Transverse colon (tissue), 4 donors: ENCODE measurements around the gene CCNB2.

ENCODE experiments used
- EP300 ChIP-seq: sonication (generic); formaldehyde crosslinking; IDR thresholded peaks from one replicate; pipeline ENCODE4 v1.6.1; 2017; ENCODE audit warnings: antibody characterized with exemption, low read depth
- POLR2A ChIP-seq: fragments of 450-650 bp; IDR thresholded peaks from one replicate; pipeline ENCODE4 v1.6.1; 2016; ENCODE audit warnings: antibody characterized with exemption, mild to moderate bottlenecking, moderate library complexity
- POLR2AphosphoS5 ChIP-seq, 3 donors: sonication (generic); formaldehyde crosslinking; IDR thresholded peaks; one replicate each; pipeline ENCODE4 v1.6.1; 2016; ENCODE audit warnings: antibody characterized with exemption in 3 of 3
- TF ChIP-seq, protein P1 (sequence below), 5 experiments: fragments of 200-600 bp in 3 of 5; fragments of 450-650 bp in 2 of 5; sonication (generic) in 3 of 5; IDR thresholded peaks; 1 replicate in 2 of 5; 2 replicates in 3 of 5; pipeline ENCODE4 v1.5.1; 2016 to 2017; ENCODE audit warnings: antibody characterized with exemption in 5 of 5, inconsistent platforms in 3 of 5, mild to moderate bottlenecking in 2 of 5, moderate library complexity in 1 of 5

DNA sequence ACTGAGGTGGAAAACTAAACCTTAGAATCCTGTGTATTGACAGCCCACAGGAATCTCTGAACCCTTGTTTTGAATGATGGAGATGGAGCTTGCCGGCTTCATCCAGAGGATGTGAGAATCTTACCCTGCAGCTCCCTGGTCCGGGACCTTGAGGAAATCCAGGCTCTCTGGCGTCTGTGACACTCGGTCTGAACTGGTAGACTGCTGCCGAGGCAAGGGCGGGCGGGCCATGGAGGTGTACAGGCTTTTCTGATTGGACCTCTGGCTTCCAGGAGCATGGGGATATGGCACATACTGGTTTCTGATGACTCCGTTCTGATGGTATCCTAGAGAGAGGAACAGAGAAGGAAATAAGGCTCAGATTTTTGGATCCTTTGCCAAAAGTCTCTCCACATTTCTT lies 48.5 kb downstream of the CCNB2 start:
- TF ChIP-seq, protein P1, sequence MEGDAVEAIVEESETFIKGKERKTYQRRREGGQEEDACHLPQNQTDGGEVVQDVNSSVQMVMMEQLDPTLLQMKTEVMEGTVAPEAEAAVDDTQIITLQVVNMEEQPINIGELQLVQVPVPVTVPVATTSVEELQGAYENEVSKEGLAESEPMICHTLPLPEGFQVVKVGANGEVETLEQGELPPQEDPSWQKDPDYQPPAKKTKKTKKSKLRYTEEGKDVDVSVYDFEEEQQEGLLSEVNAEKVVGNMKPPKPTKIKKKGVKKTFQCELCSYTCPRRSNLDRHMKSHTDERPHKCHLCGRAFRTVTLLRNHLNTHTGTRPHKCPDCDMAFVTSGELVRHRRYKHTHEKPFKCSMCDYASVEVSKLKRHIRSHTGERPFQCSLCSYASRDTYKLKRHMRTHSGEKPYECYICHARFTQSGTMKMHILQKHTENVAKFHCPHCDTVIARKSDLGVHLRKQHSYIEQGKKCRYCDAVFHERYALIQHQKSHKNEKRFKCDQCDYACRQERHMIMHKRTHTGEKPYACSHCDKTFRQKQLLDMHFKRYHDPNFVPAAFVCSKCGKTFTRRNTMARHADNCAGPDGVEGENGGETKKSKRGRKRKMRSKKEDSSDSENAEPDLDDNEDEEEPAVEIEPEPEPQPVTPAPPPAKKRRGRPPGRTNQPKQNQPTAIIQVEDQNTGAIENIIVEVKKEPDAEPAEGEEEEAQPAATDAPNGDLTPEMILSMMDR (IDR thresholded peaks at IDR 0.05), result no peak
- TF ChIP-seq POLR2A (no peak), EP300 (no peak), POLR2AphosphoS5 (IDR thresholded peaks at IDR 0.05) (no peak)
